Kasumi-1 (cell line): ENCODE results near the gene RPL6.
A peak's percentile ranks its signal among the peaks of the same experiment; 100 is the strongest.
"Not testable (repeated sequence)": the region's sequence is repeated elsewhere in the genome, so short reads cannot be mapped to it uniquely, and the experiment has no call there.

ENCODE experiments used
- DNase-seq, 2 experiments: peaks; one replicate each; lab custom pipeline; 2025; lab: John Stamatoyannopoulos, UW

Gene RPL6

DNA sequence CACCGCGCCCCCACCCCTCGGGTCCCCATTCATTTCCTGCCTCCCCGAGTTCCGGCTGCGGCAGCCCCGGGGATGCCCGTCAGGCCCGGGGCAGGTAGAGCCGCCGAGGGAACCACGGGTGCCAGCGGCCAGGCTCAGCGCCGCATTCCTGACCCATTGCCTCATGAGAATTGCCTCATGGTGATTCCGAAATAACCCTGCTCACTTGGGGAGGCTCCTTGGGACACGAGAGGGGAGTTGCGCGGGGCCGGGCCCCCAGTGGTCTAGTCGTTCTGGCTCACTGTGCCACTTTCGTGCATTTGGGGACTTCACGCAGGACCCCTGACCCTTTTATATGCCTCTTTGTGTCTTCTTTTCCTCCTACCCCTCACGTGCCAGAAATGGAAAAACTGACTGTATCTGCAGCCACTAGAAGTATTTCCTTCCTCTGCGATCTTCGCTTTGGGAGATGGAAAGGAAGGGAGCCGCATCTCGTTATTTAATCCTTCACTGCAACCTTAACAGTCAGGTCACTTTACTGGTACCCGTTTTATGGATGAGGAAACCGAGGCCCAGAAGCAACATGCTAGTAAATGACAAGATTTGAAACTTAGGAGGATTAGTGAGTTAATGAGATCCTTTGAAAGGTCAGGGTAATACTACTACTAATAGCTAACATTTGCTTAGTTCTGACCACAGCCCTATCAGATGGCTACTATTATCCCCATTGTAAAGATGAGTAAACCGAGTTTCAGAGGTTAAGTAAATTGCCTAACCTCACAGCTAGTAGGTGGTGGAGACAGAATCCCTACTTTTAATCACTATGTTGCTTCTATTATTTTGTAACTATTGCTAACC lies 10.1 kb upstream of the RPL6 start:
- peak; percentile 35 to 37 for DNase-seq

DNA sequence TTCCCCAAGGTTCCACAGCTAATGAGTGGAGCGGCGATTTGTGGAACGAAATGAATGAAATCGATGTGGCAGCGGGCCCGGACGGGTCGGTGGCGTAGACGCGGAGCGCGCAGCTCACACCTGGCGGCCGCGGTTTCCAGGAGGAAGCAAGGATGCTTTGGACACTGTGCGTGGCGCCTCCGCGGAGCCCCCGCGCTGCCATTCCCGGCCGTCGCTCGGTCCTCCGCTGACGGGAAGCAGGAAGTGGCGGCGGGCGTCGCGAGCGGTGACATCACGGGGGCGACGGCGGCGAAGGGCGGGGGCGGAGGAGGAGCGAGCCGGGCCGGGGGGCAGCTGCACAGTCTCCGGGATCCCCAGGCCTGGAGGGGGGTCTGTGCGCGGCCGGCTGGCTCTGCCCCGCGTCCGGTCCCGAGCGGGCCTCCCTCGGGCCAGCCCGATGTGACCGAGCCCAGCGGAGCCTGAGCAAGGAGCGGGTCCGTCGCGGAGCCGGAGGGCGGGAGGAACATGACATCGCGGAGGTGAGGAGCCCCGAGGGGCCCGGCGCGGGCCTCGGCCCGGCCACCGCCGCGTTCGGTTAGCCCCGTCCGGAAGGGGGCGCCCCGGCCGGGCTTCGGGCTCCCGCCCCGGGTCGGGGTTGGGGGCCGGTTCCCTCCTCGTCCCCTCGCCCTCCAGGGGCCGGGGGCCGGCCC lies 9.3 kb upstream of the RPL6 start, which contains the start of gene PTPN11:
Gene PTPN11 (plus strand): TSS at position 340 of the 689 bp plus-strand sequence. CDS start 165 bp downstream, at position 505.
- peak; percentile 77 to 78 for DNase-seq

DNA sequence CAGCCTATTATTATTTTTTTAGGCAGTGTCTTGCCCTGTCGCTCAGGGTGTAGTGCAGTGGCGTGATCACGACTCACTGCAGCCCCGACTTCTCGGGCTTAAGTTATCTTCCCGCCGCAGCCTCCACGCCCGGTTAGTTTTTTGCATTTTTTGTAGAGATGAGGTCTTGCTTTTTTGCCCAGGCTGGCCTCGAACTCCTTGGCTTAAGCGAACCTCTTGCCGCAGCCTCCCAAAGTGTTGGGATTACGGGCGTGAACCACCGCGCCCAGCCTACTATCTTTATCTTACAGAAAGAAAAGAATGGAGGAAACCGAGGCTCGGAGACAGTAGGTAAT lies 8.8 kb upstream of the RPL6 start:
- no peak for DNase-seq

DNA sequence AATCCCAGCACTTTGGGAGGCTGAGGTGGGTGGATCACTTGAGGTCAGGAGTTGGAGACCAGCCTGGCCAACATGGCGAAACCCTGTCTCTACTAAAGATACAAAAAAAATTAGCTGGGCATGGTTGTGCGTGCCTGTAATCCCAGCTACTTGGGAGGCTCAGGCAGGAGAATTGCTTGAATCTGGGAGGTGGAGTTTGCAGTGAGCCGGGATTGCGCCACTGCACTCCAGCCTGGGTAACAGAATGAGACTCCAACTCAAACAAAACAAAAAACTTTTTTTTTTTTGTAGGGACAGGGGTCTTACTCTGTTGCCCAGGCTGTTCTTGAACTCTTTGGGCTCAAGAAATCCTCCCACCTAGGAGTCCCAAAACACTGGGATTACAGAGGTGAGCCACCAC lies 6.1 kb upstream of the RPL6 start:
- not testable (repeated sequence) for DNase-seq

DNA sequence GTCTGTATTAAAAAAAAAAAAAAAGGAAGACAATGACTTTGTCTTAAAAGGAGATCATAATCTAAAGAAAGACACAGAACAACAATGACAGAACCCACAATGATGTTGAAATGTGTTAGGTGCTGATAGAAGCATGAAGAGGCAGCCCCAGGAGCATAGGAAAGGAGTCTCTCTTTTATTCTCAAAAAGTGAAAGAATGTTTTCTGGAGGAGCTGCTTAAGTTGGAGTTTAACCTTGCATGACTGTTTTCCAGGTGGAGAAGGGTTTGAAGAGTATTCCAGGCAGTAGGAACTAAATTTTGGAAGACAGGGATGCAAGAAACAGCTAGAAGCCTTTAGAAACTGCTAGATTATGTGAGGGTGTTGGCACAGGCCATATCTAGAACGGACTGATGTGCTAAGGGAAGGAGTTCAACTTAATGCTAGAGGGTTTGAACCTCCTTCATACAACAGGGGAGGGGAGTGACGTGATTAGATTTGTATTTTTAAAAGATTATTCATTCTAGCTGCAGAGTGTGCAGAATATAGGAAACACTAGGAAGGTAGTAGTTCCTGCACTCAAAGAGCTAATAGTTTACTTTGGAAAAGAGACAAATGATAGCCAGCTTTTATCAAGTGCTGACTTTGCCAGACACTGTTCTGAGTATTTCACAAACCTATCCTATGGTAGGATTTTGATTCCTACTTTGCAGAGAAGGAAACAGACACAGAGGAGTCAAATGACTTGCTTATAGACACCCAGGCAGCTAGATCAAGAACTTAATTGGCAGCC lies 4.6 kb upstream of the RPL6 start:
- no peak for DNase-seq

DNA sequence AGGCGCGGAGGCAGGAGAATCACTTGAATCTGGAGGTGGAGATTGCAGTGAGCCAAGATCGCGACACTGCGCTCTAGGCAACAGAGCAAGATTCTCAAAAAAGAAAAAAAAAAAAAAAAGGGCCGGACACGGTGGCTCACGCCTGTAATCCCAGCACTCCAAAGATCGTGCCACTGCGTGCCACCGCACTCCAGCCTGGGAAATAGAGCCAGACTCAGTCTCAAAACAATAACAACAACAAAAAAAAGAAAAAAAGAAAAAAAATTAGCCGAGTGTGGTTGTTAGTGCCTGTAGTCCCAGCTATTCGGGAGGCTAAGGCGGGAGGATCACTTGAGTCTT lies 470 bp upstream of the RPL6 start:
- no peak for DNase-seq

DNA sequence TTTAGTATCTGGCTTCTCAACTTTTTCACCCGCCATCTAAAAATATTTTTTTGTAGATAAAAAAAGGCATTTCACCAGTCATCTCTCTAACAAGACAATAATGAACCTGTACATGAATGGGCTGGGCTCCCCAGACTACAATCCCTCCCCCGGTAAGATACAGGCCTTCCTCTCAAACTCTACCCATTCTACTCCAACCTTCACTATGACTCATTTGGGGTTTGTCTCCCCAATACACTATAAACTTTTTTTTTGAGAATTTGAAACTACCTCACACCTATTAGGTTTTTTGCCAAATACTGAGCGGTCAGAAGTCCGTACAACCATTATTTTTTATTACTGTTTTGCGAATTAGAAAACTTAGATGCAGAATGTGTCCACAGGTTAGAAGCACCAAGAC lies 784 bp downstream of the RPL6 start:
- DNase-seq, result no peak

DNA sequence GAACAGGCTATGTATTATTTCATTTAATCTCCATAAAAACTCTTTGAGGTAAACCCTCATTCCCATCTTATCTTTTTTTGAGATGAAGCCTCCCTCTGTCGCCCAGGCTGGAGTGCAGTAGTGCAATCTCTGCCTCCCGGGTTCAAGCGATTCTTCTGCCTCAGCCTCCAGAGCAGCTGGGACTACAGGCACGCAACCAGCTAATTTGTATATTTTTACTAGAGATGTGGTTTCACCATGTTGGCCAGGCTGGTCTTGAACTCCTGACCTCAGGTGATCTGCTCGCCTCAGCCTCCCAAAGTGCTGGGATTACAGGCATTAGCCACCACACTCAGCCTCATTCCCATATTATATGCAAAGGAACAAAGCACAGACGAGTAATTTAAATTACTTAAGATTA lies 1.7 kb downstream of the RPL6 start:
- not testable (repeated sequence) for DNase-seq

DNA sequence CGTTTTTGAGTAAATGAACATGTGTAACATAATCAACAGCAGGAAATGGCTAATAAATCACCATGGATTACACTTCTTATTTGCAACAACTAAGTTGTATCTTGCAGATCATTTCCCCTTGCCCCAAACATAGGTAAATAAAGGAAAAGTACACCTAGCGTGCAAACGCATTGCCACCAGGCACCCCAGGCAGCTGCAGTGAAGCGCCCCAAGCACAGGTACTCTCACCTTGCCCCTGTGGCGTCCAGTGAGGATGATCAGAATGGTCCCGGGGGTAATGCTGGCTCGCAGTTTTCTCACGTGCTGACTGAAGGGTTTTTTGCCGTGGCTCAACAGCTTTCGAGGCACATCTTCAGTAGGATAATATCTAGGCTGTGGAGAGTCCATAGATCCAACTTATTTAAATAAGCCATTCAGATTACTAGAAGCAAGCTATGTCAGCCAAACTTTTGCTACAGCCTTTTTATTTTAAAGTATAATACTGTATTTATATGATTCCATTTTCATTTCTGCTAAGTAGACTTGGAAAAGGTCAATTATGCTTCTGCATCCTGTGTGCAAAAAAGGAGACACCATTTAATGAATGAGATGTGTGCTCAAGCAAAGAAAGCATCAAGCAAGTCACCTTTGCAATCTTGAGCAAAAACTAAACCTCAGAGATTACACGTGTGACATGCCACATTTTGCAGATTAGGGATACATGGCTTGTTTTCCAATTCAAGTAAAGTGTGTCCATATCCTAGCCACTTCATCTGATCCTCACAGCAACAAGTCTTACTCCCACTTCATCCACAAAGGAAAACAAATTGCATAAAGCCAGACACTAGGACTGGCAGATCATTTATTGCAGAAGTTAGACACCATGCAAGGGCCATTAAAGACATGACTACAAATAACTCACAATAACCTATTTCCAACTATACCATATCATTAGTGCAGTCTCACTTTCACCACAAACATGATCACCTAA lies 2.6 kb downstream of the RPL6 start:
- DNase-seq, result no peak

DNA sequence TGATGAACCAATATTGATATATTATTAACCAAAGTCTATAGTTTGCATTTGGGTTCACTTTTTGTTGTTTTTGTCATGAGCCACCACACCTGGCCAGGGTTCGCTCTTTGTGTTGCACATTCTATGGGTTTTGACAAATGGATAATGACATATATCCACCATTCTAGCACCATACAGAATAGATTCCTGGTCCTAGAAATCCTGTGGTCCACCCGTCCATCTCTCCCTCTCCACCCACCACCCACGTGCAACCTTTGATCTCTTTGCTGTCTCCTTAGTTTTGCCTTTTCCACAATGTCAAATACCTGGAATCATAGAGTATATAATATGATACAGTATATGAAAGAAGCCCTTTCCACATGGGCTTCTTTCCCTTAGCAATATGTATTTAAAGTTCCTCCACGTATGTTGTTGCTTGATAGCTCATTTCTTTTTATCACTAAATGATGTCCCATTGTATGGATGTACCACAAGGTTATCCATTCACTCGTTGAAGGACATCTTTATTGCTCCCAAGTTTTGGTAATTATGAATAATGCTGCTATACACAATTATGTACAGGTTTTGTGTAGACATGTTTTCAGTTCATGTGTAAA lies 7.4 kb downstream of the RPL6 start:
- no peak for DNase-seq

DNA sequence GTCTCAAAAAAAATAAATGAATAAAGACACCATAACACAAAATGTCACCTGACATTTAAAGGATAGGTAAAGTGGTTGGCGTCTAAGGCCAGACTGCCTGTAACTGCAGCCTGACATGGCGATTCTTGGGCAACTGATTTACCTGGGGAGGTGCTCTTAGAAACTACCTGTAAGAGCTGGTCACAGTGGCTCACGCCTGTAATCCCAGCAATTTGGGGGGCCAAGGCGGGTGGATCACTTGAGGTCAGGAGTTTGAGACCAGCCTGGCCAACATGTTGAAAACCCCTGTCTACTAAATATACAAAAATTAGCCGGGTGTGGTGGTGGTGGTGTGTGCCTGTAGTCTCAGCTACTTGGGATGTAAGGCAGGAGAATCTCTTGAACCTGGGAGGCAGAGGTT lies 8.4 kb downstream of the RPL6 start:
- no peak for DNase-seq

DNA sequence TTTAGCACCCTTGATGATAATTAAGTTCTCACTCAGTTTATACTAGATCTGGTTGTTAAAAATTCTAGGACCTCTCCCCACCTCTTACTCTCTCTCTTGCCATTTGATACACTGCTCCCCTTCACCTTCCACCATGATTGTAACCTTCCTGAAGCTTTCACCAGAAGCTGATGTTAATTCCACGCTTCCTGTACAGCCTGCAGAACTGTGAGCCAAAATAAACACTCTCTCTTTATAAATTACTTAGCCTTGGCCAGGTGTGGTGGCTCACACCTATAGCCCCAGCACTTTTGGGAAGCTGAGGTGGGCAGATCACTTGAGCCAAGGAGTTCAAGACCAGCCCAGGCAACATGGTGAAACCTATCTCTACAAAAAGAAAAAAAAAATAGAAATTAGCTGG lies 16.1 kb downstream of the RPL6 start:
- no peak for DNase-seq

DNA sequence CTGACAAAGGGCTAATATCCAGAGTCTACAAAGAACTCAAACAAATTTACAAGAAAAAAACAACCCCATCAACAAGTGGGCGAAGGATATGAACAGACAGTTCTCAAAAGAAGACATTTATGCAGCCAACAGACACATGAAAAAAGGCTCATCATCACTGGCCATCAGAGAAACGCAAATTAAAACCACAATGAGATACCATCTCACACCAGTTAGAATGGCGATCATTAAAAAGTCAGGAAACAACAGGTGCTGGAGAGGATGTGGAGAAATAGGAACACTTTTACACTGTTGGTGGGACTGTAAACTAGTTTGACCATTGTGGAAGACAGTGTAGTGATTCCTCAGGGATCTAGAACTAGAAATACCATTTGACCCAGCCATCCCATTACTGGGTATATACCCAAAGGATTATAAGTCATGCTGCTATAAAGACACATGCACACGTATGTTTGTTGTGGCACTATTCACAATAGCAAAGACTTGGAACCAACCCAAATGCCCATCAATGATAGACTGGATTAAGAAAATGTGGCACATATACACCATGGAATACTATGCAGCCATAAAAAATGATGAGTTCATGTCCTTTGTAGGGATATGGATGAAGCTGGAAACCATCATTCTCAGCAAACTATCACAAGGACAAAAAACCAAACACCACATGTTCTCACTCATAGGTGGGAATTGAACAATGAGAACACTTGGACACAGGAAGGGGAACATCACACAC lies 19.3 kb downstream of the RPL6 start:
- DNase-seq, result not testable (repeated sequence)

DNA sequence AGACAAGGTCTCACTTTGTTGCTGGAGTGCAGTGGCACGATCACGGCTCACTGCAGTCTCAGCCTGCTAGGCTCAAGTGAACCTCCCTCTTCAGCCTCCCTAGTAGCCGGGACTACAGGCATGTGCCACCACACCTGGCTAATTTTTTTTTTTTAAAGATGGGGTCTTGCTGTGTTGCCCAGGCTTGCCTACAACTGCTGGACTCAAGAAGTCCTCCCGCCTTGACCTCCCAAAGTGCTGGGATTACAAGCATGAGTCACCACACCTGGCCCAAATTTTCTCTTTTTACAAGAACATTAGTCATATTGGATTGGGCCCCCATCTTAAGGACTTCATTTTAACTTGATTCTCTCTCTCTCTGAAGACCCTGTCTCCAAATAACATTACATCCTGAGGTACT lies 20.2 kb downstream of the RPL6 start:
- DNase-seq, result no peak

DNA sequence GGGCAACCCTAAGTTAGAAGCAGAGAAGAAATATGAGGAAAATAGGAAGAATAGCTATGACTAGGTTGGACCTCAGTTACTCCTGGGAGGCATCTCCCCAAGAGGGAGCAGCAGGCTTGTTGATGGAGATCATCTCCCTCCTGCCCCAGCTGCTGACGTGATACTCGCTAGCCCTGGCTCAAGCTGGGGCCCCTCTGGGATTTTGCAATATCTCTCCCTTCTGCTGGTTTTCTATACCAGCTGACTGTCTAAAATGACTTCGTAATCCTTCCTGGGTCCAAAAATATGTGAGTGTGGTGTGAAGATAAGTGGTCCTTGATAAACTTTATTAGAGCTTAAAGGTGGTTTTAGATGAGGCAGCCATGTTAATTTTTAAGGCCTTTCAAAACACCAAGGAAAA lies 22.7 kb downstream of the RPL6 start:
- DNase-seq, result peak; percentile 28 to 38

DNA sequence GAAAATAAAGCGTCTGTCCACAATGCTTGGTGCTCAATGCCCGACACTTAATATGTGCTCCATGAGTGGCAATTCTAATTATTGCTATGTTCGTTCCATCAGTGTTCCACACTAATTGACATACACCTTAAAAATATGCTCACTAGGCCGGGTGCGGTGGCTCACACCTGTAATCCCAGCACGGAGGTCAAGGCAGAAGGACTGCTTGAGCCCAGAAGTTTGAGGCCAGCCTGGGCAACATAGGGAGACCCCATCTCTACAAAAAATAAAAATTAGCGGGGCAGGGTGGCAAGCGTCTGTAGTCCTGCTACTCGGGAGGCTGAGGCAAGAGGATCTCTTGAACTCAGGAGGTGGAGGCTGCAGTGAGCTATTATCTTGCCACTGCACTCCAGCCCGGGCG lies 26.5 kb downstream of the RPL6 start:
- DNase-seq, result no peak

DNA sequence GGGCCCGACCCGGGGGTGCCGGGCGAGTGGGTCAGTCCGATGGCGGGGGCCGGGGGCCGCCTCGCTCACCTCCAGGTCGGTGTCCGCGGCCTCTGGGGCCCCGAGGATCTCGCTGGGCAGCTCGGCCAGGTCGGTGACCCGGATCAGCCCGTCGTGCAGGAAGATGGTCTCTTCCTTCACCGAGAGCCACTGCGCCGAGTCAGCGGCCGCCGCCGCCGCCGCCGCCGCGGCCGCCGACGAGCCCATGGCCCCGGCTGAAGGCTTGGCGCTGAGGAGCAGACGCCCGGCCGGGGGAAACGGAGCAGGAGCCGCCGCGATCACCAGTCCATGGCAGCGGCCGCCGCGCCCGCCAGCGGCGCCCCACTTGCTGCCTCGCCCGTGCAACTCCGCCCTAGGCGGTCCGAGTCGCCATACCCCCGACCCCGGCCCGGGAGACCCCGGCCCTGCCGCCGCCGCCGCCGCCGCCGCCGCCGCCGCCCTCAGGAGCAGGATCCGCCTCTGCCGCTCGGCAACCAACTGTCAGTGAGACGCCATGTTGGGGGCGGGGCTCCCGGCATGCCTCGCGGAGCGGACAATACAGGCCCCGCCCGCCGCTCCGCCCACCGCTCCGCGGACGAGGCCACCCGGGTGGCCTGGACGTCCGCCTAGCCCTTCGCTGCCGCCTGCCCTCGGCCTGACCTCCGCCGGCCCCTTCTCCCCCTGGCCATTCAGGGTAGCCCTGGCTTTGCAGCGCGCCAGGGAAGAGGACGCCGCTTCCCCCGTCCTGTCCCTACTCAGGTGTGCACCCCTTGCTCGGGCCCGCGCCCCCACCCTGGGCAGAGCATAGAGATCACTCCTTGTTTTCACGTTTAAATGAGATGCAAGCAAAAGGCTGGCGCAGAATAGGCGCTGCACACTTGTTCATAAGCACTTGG lies 27.3 kb downstream of the RPL6 start, which contains the start of gene HECTD4:
Gene HECTD4 (minus strand): TSS at position 549 of the 914 bp plus-strand sequence. CDS start 303 bp downstream, at position 246.
- peak; percentile 70 to 71 for DNase-seq

DNA sequence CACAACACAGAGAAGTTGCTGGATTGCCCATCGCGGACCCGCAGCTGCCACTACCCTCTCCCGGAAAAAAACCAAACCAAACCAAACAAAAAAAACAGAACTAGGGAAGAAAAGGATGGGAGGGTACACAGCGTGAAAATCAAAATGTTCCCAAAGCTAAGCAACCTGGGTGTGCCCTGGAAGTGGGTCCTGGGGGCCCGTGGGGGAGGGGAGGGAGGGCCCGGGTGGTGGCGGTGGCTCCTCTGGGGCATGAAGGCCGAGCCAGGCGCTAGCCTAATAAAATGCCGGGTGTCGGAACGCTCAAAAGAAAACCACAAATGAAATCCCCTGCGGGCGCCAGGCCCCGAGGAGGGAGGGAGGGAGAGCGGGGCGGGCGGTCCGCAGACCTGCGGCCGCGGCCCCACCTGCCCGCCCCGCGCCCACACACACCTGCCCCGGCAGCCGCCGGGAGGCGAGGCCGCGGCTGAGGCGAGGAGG lies 28.0 kb downstream of the RPL6 start:
- no peak for DNase-seq
